Activated naive CD8-positive, alpha-beta T cell treated with anti-CD3 and anti-CD28 coated beads, Interleukin-2, amount 50 U/mL, for 16 hours (primary cell): ENCODE data around the gene SUMO4.

ENCODE experiments used
- DNase-seq: peaks from one replicate; pipeline ENCODE4 v3.0.0-alpha.2; 2020; ENCODE audit warnings: low read depth, low spot score

The SUMO4 gene

GRCh38 chr6:149400050-149400449 is at the start of gene SUMO4:
SUMO4 (plus strand) TSS chr6:149400262; CDS start chr6:149400392, 130 bp downstream.
- no peak for DNase-seq

- no peak for DNase-seq
Measured at GRCh38 chr6:149354009-149354408, 46.1 kb upstream of the SUMO4 start.

GRCh38 chr6:149356081-149356750 is 43.8 kb upstream of the SUMO4 start:
- no peak for DNase-seq

DNA sequence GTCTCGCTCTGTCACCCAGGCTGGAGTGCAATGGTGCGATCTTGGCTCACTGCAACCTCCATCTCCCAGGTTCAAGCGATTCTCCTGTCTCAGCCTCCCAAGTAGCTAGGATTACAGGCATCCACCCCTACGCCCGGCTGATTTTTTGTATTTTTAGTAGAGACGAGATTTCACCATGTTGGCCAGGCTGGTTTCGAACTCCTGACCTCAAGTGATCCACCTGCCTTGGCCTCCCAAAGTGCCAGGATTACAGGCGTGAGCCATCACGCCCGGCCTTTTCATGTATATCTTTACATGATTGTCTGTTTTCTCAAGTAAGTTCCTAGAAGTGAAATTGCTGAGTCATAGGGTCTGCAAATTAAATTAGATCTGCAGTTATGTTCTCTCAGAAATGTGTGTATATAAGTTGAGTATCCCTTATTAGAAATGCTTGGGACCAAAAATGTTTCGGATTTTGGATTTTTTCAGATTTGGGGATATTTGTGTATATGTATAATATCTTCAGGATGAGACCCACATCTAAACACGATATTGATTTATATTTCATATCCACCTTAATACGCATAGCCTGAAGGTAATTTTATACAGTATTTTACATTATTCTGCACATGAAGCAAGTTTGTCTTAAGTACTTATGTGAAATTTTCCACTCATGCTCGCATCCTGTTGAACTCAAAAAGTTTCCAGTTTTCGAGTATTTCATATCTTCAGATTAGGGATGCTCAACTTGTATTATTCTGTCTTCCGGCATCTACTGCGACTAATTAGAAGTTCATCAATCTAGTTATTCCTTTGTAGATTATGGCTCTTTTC is 42.1 kb upstream of the SUMO4 start:
- no peak for DNase-seq

- DNase-seq, result no peak
Measured at GRCh38 chr6:149359440-149359839, 40.6 kb upstream of the SUMO4 start.

GRCh38 chr6:149360536-149360935 is 39.5 kb upstream of the SUMO4 start:
- DNase-seq, result no peak

GRCh38 chr6:149362289-149362688 is 37.8 kb upstream of the SUMO4 start:
- DNase-seq, result no peak

DNA sequence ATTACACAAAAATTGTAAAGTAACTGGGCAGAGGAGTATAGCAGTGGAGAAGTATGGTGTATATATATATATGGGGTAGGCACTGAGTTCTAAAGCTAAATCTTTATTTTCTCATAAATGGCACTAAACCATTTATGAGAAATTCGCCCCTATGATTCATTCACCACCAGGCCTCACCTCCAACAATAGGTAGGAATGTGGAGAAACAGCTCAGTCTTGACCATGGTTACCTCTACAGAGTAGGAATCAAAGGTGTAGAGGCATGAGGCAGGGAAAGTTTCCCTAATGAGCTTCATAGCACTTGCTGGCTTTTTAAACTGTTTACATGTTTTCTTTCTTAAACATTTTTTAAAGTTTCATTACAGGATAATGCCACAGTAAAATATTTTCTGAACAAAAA is 36.9 kb upstream of the SUMO4 start:
- DNase-seq, result no peak

- DNase-seq, result no peak
Measured at GRCh38 chr6:149364557-149364956, 35.5 kb upstream of the SUMO4 start.

GRCh38 chr6:149365197-149365596 is 34.9 kb upstream of the SUMO4 start:
- DNase-seq, result no peak

DNA sequence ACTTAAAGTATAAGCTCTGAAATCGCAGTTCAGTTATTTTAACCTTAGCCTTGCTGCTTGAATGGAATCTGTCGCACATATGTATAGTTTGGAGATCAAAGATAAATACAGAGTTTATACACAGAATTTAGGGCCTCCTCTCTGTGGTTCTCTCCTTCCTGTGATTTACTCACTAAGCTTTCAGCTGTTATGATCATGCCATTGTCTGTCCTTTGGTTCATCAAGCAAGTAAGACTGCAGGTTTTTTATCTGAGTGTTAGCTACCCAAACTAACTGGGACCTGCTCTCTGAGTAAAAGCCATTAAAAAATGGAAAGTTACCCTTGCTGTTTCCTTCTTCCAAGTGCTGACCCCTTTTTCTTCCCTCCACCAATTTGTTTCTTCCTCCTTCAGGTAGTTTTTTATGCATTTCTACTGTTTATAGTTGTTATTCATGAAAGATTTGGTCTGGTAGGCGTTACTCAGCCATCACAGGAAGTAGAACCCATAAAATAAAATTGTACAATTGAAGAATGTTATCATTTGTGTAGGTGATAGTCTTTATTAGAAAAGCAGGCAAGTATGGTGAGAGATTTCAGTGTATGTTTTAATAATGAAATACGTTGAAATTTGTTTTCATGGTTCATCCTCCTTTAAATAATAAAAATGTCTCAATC is 33.7 kb upstream of the SUMO4 start:
- DNase-seq, result no peak

DNA sequence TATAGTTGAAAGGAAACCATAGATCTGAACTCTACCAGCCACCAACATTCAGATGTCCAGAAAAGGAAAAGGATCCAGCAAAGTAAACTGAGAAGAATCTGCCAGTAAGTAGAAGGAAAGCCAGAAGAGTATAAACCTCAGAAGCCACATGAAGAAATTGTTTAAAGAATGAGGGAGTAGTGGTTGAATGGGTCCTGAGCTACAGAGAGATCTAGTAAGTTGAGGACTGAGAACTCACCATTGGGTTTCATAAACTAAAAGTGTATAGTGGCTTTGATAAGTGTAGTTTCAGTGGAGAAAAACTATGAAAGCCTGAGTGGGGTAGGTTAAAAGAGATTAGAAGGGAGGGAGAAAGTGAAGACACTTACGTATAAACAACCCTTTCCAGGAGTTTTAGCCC is 32.0 kb upstream of the SUMO4 start:
- DNase-seq, result no peak

- no peak for DNase-seq
Measured at GRCh38 chr6:149371154-149371553, 28.9 kb upstream of the SUMO4 start.

GRCh38 chr6:149372062-149372461 is 28.0 kb upstream of the SUMO4 start:
- DNase-seq, result no peak

- no peak for DNase-seq
Measured at GRCh38 chr6:149373511-149373910, 26.6 kb upstream of the SUMO4 start.

DNA sequence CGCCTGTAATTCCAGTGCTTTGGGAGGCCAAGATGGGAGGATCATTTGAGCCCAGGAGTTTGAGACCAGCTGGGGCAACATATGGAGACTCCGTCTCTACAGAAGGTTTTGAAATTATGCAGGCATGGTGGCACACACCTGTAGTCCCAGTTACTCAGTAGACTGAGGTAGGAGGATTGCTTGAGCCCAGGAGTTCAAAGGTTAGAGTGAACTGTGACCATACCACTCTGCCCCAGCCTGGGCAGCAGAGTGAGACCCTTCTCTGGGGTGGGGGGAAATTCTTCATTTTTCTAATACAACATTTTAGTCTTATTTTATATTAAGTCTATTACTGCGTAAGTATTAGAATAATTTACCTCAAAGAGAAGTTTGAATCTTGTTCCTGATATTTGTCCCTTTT is 20.1 kb upstream of the SUMO4 start:
- DNase-seq, result no peak

DNA sequence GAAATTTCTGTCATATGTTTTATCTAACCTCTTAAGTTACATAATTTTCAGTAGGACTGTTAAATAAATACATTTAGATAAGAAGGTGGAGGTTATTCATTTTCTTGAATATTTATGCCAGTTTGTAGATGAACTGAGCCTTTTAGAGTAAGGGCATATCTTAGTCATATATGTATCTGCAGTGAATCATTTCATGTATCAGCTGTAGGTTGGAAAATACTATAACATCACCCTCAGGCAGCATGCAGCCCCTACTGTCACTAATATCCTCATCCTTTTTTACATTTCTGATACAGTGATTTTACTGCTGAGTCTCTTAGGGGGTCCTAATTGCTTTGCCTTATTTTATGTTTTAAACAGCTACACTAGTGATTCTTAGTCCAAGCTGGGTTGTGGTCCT is 19.5 kb upstream of the SUMO4 start:
- no peak for DNase-seq

- DNase-seq, result no peak
Measured at GRCh38 chr6:149383371-149383770, 16.7 kb upstream of the SUMO4 start.

- DNase-seq, result no peak
Measured at GRCh38 chr6:149384464-149384863, 15.6 kb upstream of the SUMO4 start.

GRCh38 chr6:149385998-149386646 is 13.9 kb upstream of the SUMO4 start:
- DNase-seq, result no peak

DNA sequence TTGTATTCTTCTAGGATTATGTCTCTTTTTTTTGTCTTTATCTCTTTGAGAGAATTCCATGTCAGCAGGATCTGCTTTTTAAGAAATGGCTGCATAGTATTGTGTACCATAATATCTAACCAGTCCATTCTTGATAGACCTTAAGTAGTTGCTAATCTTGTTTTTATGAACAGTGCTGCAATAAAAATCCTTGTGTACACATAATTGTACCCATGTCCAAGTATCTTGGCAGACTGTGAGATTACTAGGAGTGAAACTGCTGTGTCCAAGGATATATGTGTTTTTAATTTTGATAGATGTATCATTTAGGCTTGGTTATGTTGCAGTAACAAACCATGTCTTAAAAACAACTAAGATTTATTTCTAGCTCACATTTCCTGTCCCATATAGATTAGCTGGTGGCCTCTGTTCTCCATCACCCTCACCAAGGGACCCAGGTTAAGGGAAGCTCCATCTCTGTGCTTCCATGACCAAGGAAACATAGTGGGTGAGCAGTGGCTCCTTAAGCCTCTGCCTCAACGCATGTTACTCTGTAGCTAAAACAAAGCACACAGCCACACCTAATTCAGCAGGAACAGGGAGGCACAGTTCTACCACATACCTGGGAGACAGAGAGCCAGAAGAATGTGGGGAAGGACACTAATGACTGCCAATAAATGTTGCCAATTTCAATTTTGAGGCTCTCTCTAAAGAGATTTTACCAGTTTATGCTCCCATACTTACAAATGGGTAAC is 12.1 kb upstream of the SUMO4 start:
- no peak for DNase-seq
